Right ventricle myocardium superior (tissue), 1 donor: ENCODE data around the gene NQO1. TPM values are rescaled to one million over a fixed set of nuclear protein-coding genes. Genes with fewer than 3 reads are reported as not detected.
"Not testable (repeated sequence)": the region's sequence is repeated elsewhere in the genome, so short reads cannot be mapped to it uniquely, and the experiment has no call there.

Experiments used
- ATAC-seq: fragments of 200-7000 bp; cut with Tn5 transposase; one replicate; pipeline ENCODE4 v1.9.1; 2020; ENCODE audit warnings: mild to moderate bottlenecking; ENCODE audit not compliant: poor library complexity
- DNase-seq: peaks from one replicate; pipeline ENCODE4 v3.0.0-alpha.2; 2020
- intact Hi-C: fragments of 100-400 bp; cut with DNase I; formaldehyde crosslinking; loops from one replicate; pipeline ENCODE4 v1.11.2; 2022
- total RNA-seq: library from RNA; stranded (reverse); fragmentation: NEBNext Ultra II Directional; extraction: Animal tissue kit (Norgen Biotek cat#: 25700); gene quantifications from one replicate; pipeline ENCODE4 v1.2.1, GENCODE V29; 2021
- donor health status: DM: no; HTN: yes; CAD: no; lungs with severe emphysema.

The NQO1 gene
- total RNA-seq, 1 donor from 2014 or later: 45.8 TPM

GRCh38 chr16:69745959-69746358 is 19.6 kb upstream of the NQO1 start:
- ATAC-seq (no peak), DNase-seq (no peak)
- intact Hi-C loops: no loop called here

DNA sequence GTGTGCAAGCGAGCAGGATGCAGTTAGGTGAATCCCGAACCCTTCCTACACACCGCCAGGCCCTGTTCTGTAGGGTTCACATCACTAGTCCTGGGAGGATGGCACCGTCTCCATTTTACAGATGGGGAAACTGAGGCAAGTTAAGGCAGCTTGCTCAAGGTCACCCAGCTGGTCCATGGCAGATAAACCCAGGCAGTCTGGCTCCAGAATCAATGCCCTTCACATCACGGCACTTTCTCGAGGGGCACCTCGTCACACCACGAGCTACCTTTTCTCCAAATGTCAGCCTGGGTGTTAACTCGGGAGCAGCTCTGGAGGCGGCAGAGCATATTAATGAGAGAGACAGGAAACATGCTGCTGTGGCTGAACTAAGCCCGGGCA is 18.9 kb upstream of the NQO1 start:
- ATAC-seq (no peak), DNase-seq (no peak)
- intact Hi-C loops: no loop called here

DNA sequence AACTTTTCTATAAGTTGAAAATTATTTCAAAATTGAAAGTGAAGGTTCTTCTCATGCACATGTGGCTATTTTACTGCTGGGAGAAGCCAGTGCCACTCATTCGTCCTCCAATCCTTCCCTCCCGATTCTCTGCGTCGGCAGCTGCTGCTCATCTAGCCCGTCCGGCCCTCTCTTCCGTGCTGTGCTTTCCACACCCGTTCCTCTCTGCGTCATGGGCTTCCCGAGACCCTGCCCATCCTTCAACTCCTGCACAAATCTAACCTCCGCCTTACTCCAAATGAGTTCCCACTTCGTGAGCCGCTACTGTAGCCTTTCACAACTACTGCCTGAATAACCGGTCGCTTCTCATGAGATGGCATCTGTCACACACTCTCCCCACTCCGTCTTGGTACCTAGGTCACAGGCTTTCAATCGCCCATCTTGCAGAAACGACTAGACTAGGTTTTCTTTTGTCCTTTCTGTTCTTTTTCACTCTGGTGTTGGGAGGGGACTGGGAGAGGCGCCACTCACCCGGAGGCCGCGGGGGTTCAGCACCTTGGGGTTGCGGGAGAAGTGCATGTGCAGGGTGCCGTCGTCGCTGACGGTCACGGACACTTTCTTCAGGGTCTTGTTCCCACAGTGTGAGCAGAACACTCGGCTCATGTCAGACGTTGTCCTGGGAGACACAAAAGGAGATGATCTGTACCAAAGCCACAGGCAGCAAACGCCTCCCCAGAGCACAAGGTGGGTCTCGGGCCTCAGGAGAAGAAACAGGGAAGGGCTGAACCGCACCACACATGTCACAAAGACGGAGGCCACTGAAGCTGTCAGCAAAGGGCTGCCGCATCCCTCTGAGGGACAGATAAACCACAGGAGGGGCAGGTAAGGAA is 18.2 kb upstream of the NQO1 start:
- DNase-seq (no peak), ATAC-seq (no peak)
- intact Hi-C loops: no loop called here

- ATAC-seq (peak; percentile 47), DNase-seq (peak; percentile 89)
- intact Hi-C loops: no loop called here
These were observed 15.9 kb upstream of the NQO1 start for GRCh38 chr16:69741951-69742904.

DNA sequence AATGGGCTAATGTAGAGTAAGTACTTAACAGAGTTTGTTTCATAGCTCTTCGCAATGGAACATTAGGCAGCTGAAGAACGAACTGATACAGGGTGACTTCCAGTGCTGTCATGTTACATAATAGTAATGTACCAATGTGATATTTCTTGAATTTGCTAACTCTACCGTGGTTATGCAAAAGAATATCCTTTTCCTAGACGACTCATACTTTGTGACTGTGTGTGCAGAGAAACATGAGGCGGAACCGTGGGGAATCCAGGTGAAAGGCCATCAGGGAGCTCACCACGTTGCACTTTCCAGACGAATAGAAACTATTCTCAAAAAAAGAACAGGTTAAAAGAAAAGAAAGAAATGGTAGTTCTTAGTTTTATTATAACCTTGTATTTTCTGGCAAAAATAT is 15.2 kb upstream of the NQO1 start:
- intact Hi-C loops: no loop called here
- DNase-seq (no peak), ATAC-seq (no peak)

- intact Hi-C loops: no loop called here
- ATAC-seq: no peak
These were observed 5.7 kb upstream of the NQO1 start for GRCh38 chr16:69732101-69732500.

GRCh38 chr16:69731280-69731679 is 4.9 kb upstream of the NQO1 start:
- intact Hi-C loops, ATAC-seq, DNase-seq: not testable (repeated sequence)

More at GRCh38 chr16:69732101-69732500, 5.7 kb upstream of the NQO1 start:
- DNase-seq: no peak

GRCh38 chr16:69729030-69729429 is 2.7 kb upstream of the NQO1 start:
- ATAC-seq, DNase-seq, intact Hi-C loops: not testable (repeated sequence)

GRCh38 chr16:69727916-69728270 is 1.5 kb upstream of the NQO1 start:
- no peak for ATAC-seq
- intact Hi-C loops: no loop called here
- peak; percentile 64 for DNase-seq

- DNase-seq: no peak
- intact Hi-C loops: no loop called here
- ATAC-seq: no peak
These were observed 664 bp downstream of the NQO1 start for GRCh38 chr16:69725480-69726312.

DNA sequence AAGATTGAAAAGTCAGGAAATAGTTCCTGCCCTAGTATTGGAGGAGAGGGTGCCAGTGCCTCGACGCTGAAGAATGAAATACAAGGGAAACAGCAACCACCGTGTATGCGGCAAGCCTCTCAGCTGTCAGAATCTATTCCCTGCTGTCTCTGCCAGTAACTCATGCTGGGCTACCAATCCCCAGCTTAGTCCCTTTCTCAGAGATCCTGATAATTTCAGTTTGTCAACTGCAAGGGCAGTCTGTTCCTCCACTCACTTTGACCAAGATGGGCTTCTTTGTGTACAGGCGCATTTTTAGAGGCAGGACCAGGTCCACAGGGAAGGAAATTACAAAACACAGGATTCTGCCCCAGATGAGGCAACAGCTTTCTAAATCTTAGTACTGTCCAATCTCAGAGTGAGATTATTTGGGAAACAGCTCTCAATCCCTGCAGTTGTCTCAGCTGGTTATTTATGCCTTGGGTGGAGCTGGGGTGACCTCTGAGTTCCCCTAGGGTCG is 1.3 kb downstream of the NQO1 start:
- DNase-seq (no peak), ATAC-seq (peak; percentile 5)
- intact Hi-C loops: no loop called here

DNA sequence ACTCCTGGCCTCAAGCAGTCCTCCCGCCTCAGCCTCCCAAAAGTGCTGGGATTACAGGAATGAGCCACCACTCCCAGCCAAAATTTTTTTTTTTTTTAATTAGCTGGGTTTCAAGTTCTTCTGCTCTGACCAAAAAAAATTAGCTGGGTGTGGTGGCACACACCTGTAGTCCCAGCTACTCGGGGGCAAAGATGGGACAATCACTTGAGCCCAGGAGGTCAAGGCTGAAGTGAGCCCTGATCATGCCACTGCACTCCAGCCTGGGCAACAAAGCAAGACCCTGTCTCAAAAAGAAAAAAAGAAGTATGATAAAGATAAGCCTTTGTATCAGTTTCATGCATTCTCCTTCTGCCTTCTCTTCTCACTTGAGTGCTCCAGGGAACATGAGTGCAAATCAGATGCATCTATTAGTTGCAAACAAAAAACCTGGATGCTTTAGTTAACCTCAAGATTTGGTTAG is 1.9 kb downstream of the NQO1 start:
- DNase-seq (no peak), ATAC-seq (no peak)
- intact Hi-C loops: no loop called here

GRCh38 chr16:69721441-69721957 is 4.9 kb downstream of the NQO1 start:
- intact Hi-C loops: no loop called here
- no peak for ATAC-seq
- DNase-seq: no peak

- DNase-seq (no peak), ATAC-seq (no peak)
- intact Hi-C loops: no loop called here
These were observed 5.4 kb downstream of the NQO1 start for GRCh38 chr16:69720822-69721430.

DNA sequence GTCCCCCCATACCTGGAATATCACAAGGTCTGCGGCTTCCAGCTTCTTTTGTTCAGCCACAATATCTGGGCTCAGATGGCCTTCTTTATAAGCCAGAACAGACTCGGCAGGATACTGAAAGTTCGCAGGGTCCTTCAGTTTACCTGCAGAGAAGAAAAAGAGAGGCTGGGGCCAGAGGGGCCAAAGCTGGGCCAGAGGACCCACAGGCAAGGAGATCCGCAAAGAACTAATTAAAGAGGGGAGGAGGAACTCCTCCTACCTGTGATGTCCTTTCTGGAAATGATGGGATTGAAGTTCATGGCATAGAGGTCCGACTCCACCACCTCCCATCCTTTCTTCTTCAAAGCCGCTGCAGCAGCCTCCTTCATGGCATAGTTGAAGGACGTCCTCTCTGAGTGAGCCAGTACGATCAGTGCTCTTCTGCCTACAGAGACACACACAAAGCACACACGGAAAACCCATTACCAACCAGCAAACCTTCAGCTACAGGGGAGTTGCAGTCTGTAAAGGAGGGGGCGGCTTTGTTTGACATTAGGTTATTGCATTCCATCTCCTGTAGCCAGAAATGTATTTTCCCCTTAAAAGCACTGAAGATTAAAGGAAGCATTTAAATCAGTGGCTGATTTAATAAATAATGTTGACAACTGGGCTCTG is 8.1 kb downstream of the NQO1 start:
- intact Hi-C loops: no loop called here
- no peak for DNase-seq
- ATAC-seq: no peak

DNA sequence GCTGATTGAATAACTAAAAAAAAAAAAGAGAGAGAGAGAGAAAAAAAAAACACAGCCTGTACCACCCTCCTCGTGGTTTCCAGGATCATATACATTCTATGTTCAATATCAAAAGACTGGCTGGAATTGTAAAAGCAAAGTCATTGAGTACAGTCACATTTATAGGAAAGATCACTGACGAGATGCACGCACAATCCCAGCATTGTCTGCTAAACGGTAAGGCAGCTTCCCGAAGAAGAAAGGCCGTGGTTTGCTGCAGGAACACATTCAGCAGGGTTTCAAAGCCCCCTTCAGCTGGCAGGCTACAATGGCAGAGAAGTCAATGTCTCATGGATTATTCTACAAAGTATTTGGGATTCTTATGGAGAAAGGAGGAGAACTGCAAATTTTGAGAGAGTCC is 9.3 kb downstream of the NQO1 start:
- no peak for DNase-seq
- intact Hi-C loops: no loop called here
- ATAC-seq: no peak

- DNase-seq: no peak
- no peak for ATAC-seq
- intact Hi-C loops: no loop called here
These were observed 13.3 kb downstream of the NQO1 start for GRCh38 chr16:69712914-69713581.
